Central memory CD4-positive, alpha-beta T cell (primary cell): ENCODE measurements around the gene PURB.
"Not testable (repeated sequence)": the region's sequence is repeated elsewhere in the genome, so short reads cannot be mapped to it uniquely, and the experiment has no call there.

Experiments
- DNase-seq: peaks from one replicate; pipeline ENCODE4 v3.0.0; 2022

The PURB gene

DNA sequence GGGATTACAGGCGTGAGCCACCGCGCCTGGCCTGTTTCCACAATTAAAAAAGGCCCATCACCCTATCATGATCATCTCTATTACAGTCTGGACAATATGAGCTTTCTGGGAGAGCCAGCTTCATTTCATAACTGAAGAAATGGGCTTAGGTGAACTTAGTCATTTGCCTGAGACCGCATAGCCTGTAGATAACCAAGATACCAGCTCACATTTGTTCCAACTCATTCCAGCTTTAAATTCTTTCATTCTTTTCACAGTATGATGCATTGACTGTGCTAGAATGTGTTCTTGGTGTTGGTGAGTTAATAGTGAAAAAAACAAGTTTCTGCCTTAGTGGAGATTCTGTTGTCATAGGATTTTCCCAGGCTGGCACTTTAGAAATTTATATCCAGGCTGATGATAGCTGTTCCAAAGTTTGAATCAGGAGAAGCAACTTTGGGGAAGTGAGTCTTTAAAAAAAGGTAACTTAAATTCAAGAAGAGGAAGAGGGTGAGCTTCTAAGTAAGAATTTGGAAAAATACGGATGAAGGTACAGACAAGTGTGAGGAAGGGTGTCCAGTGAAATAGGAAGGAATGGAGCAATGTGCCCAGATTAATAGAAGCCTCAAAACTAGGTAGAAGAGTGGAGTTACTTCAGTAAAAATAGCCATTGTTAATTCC is 35.3 kb downstream of the PURB start:
- DNase-seq: no peak

DNA sequence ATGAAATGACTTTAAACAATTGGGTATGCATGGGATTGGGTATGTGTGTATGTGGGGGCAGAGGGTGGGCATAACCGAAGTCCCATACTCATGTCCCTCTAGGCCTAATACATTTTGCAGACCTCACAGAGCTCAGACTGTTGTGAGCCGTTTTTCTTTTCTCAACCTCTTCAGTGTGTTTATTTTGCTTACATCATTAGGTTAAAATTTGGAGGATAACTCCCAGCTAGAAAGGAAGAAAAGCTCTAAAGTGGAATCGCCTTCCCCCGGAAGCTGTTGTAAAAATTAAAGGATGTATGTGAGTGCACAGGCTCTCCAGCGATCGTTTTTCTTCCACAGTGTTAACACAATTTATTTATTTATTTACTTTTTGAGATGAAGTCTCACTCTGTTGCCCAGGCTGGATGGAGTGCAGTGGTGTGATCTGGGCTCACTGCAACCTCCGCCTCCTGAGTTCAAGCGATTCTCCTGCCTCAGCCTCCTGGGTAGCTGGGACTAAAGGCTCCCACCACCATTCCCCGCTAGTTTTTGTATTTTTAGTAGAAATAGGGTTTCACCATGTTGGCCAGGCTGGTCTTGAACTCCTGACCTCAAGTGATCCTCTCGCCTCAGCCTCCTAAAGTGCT is 36.0 kb downstream of the PURB start:
- no peak for DNase-seq

DNA sequence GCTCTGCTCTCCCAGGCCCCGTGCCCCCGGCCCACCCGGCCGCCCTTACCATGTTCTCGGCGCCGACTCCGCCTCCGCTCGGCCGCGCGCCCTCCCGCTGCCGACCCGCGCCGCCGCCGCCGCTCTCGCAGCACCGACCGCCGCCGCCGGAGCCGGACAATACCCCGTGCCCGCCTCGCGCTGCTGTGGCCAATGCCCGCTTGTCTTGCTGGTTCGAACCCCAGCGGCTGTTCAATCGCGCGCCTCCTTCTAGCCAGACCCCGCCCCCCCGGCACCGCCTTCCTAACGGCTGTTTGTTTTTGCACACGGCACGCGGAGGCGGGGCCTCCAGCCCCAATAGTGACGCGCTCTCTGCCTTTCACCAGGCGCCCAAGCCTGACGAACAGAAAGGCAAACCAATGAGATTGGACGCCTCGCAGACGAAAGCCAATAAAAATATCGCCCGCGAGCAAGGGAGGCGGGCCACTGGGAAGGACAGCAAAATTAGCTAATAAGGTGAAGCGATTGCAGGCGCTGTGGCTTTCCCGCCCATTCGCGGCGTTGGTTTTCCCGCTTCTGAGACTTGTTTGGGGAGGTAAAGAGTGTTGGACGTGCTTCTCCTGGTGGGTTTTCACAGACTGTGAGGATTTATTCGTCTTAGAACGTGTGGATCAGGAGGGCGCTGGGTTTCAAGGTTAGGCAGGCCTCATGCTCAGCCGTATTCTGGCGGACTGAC is 37.3 kb downstream of the PURB start, which contains the start of gene H2AZ2:
Gene H2AZ2, minus strand, starts transcription at position 168 of the 715 bp plus-strand sequence. Its CDS starts 116 bp downstream, at position 52.
- DNase-seq: peak; percentile 99

DNA sequence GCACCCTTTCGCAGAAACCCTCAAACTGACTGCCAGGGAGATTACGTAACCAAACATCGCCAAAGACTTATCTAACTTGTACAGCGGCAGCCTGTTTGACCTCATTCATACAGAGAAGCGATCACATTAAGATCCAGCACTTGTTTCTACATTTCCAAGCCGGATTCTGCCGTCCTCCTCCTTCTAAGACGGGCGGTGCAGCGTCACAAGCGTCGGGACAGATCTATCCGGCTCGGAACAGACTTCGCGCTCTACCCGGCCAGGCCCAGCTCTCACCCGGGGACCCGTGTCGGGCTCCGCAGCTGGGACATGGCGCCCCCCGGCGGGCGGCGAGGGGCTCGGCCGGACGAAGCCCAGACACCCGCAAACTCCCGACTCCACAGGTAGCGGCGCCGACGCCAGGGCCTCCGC is 37.8 kb downstream of the PURB start:
- peak; percentile 89 for DNase-seq

DNA sequence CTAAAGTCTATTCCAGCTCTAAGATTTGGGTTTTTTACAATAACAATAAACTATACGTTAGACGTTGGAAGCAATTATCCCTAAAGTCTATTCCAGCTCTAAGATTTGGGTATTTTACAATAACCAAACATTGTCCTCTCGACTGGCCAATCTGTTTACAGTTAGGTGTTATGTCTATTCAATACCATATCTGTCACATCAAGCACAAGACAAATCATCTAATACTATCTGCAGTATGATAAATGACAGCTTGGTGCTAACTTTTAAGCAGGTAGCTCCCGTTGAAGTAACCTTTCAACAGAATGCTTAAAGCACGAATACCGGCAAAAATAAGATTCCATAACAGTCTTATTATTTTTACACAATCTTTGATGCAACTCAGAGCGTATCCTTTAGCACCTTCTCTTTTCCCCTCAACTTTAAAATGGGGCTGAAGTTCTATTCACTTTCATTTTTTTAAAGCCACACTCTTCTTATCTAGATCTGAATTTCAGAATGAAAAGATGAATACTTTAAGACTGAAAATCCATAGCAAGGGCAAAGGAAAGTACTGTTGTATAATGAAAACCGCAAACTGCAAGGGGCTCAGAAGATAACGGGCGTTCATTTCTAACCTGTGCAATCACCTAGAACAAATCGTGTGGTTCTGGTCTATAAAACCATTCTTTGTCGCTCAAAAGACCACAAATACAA is 38.4 kb downstream of the PURB start:
- no peak for DNase-seq

DNA sequence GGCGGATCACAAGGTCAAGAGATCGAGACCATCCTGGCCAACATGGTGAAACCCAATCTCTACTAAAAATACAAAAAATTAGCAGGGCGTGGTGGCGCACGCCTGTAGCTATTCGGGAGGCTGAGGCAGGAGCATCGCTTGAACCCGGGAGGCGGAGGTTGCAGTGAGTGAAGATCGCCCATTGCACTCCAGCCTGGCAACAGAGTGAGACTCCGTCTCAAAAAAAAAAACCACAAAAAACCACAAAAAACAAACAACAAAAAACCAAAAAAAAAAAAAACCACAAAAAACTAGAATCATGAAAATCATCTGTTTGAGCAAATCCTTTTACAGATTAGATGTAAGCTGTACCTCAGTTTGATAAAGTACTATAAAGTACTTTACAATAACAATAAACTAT is 38.9 kb downstream of the PURB start:
- peak; percentile 43 for DNase-seq

DNA sequence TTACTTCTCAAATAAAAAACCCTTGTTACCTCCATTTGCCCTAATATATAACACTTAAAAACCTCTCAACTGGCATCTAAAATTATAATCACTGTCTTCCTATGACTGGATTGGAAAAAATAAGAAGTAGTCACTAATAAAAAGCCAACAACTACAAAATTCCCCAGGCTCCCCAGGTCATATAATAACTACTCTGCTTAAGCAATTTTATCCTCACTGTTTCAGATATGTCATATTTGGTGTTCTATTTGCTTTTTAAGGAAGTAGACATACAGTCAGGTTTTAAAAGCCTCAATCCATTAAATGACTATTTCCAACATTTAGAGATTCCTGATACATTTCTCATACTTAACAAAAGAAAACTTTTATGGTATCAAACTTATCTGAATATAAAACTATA is 39.9 kb downstream of the PURB start:
- no peak for DNase-seq

DNA sequence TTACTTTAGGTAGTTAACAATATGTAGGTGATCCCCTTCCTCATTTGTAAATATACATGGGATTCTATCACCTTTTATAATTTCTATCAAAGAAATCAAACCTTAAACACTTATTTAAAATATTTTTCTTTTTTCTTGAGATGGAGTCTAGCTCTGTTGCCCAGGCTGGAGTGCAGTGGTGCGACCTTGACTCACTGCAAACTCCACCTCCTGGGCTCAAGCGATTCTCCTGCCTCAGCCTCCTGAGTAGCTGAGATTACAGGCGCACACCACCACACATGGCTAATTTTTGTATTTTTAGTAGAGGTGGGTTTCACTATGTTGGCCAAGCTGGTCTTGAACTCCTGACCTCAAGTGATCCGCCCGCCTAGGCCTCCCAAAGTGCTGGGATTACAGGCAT is 41.9 kb downstream of the PURB start:
- DNase-seq: not testable (repeated sequence)

DNA sequence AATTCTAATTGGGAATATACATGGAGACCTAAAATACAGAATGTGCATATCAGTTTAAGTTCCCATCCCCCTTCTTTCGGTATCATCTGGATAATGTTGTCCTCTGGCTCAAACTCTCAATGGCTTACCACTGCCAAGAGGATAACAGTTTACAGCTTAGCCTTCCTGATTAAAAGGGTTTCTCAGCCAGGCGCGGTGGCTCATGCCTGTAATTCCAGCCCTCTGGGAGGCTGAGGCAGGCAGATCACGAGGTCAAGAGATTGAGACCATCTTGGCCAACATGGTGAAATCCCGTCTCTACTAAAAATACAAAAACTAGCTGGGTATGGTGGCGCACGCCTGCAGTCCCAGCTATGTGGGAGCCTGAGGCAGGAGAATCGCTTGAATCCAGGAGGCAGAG is 42.7 kb downstream of the PURB start:
- not testable (repeated sequence) for DNase-seq

DNA sequence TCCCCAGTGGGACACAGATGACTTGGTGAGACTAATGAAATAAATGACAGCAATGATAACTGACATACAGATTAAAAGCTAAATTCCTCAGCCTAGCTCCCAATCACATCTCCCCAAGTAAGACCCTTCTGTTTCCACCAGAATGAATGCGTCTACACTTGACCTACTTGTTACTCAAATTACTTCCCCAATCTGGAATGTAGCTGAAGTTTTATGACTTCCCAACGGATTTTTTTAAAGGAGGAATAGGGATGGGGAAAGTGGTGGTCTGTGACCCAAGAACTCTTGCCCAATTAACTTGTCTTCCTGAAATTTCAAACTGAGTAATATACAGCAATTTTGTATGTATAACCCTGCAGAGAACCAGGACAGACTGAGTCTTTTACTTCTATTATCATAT is 46.6 kb downstream of the PURB start:
- DNase-seq: no peak

DNA sequence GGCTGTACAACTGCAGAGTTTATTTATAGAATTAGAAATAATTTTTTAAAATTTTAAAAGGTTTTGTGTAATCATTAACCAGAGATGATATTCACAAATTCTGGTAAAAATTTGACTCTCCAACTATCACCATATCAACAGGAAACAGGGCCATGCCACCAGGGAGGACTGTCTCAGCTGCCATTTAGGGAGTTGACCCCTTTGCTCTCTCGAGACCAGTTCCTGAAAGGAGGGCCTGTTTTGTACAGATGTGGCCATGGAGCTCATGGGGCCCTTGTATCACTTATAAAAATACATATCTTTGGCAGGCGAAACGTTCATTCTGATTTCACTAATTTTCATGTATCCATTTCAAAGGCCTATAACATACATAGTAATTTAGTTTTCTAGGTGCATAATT is 57.8 kb downstream of the PURB start:
- DNase-seq: no peak
